Fibroblast of lung (primary cell): ENCODE data around the gene UNC79. TPM values are rescaled to one million over a fixed set of nuclear protein-coding genes. Genes with fewer than 3 reads are reported as not detected.
"Not testable (repeated sequence)": the region's sequence is repeated elsewhere in the genome, so short reads cannot be mapped to it uniquely, and the experiment has no call there.

Experiments
- DNase-seq, 2 donors: peaks; one replicate each; pipeline versions ENCODE4 v3.0.0 to v3.0.0-alpha.2; 2010; ENCODE audit warnings: low read depth in 2 of 2
- H2AFZ ChIP-seq: 2 replicates; pipeline ENCODE4 v1.5.1; 2012; ENCODE audit warnings: low read length, control low read depth, inconsistent platforms
- H3K27ac ChIP-seq: 2 replicates; pipeline ENCODE4 v1.5.1; 2011; ENCODE audit warnings: low read length, control low read depth; ENCODE audit not compliant: insufficient read depth
- H3K27me3 ChIP-seq: 2 replicates; pipeline ENCODE4 v1.5.1; 2011; ENCODE audit warnings: mild to moderate bottlenecking, low read length; ENCODE audit not compliant: control insufficient read depth, insufficient read depth
- H3K36me3 ChIP-seq: 2 replicates; pipeline ENCODE4 v1.5.1; 2011; ENCODE audit warnings: low read length; ENCODE audit not compliant: control insufficient read depth, insufficient read depth
- H3K4me1 ChIP-seq: 2 replicates; pipeline ENCODE4 v1.5.1; 2011; ENCODE audit warnings: low read length; ENCODE audit not compliant: control insufficient read depth, insufficient read depth; ENCODE audit errors: extremely low read depth
- H3K4me2 ChIP-seq: 2 replicates; pipeline ENCODE4 v1.5.1; 2011; ENCODE audit warnings: low read length, control low read depth; ENCODE audit not compliant: insufficient read depth; ENCODE audit errors: extremely low read depth
- H3K4me3 ChIP-seq, 4 experiments: fragments of 200-600 bp in 1 of 4; sonication (generic) in 1 of 4; replicated peaks in 1 of 4; 2 replicates each; pipeline ENCODE4 v1.5.1; 2011 to 2016; ENCODE audit warnings: low read length in 4 of 4, low read depth in 3 of 4, mild to moderate bottlenecking in 3 of 4, control low read depth in 2 of 4, inconsistent platforms in 1 of 4, mixed read lengths in 1 of 4; ENCODE audit not compliant: insufficient read depth in 1 of 4; ENCODE audit errors: control extremely low read depth in 1 of 4
- H3K79me2 ChIP-seq: 2 replicates; pipeline ENCODE4 v1.5.1; 2012; ENCODE audit warnings: mild to moderate bottlenecking, low read length, inconsistent platforms; ENCODE audit not compliant: control insufficient read depth, insufficient read depth
- H3K9ac ChIP-seq: 2 replicates; pipeline ENCODE4 v1.5.1; 2011; ENCODE audit warnings: mild to moderate bottlenecking, low read length, control low read depth; ENCODE audit not compliant: insufficient read depth
- H3K9me3 ChIP-seq: 2 replicates; pipeline ENCODE4 v1.5.1; 2012; ENCODE audit warnings: low read depth, low read length; ENCODE audit not compliant: control insufficient read depth, insufficient read depth
- H4K20me1 ChIP-seq: 2 replicates; pipeline ENCODE4 v1.5.1; 2011; ENCODE audit warnings: low read length; ENCODE audit not compliant: control insufficient read depth, insufficient read depth; ENCODE audit errors: extremely low read depth
- CTCF ChIP-seq, 2 donors: IDR thresholded peaks in 1 of 2; conservative IDR thresholded peaks in 1 of 2; 1 replicate in 1 of 2; 2 replicates in 1 of 2; pipeline ENCODE4 v1.5.1; 2011 to 2012; ENCODE audit warnings: low read length in 2 of 2, control low read depth in 1 of 2, inconsistent platforms in 1 of 2, low read depth in 1 of 2, mild to moderate bottlenecking in 1 of 2
- EZH2 ChIP-seq: IDR thresholded peaks from 2 replicates; pipeline ENCODE4 v1.5.1; 2012; ENCODE audit warnings: low read length, control low read depth, mild to moderate bottlenecking; ENCODE audit errors: missing control alignments
- polyA plus RNA-seq, 2 donors: library from polyadenylated mRNA; depleted of rRNA in 1 of 2; stranded (reverse) in 1 of 2; unstranded in 1 of 2; fragments of >200 nt; gene quantifications; 2 replicates each; pipeline ENCODE4 v1.2.1, GENCODE V29; 2011 to 2012; ENCODE audit warnings: missing spikeins in 1 of 2
- total RNA-seq: library from RNA; depleted of rRNA; stranded (reverse); fragments of >200 nt; gene quantifications from 2 replicates; pipeline ENCODE4 v1.2.1, GENCODE V29; 2014

The UNC79 gene
- total and polyA plus RNA-seq, 2 donors (not counting 1 experiment from before 2014, with no cell fraction given), result 0.02 to 0.17 TPM

DNA sequence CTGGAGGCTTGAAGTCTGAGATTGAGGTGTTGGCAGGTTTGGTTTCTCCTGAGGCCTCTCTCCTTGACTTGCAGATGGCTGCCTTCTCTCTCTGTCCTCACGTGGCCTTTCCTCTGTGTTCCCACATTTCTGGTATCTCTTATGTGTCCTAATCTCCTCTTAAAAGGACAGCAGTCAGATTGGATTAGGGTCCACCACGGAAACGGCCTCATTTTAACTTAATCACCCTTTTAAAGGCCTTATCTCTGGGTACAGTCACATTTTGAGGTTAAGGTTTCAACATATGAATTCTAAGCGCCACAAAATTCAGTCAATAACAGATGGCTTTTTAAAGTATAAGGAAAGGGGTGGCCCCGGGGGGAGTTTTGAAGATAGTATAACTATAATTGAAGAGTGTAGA is 33.5 kb downstream of the UNC79 start:
- Histone ChIP-seq H3K4me3 (no peak overlapping the region), H4K20me1 (no peaks in the 10 kb centered on the region), H3K79me2 (no peaks in the 10 kb centered on the region), H2AFZ (no peak overlapping the region), H3K27ac (no peak overlapping the region), H3K4me1 (no peaks in the 10 kb centered on the region), H3K4me2 (no peak overlapping the region), H3K9me3 (no peaks in the 10 kb centered on the region), H3K36me3 (no peaks in the 10 kb centered on the region), H3K9ac (no peak overlapping the region), H3K27me3 (no peaks in the 10 kb centered on the region)
- no peak for TF ChIP-seq EZH2
- TF ChIP-seq CTCF (conservative IDR thresholded peaks at IDR 0.05 in 1 of 2, IDR thresholded peaks at IDR 0.05 in 1 of 2; ENCODE audit: low read depth in 1 of 2, low read length in 2 of 2), result no peak
- no peak for DNase-seq

- H2AFZ ChIP-seq, result no peak overlapping the region
These were observed 44.7 kb downstream of the UNC79 start for GRCh38 chr14:93475471-93475870.

GRCh38 chr14:93476305-93476704 is 45.6 kb downstream of the UNC79 start:
- no peak for DNase-seq
- H3K27me3 ChIP-seq, result no peaks in the 10 kb centered on the region
- TF ChIP-seq EZH2 (no peak), CTCF (conservative IDR thresholded peaks at IDR 0.05 in 1 of 2, IDR thresholded peaks at IDR 0.05 in 1 of 2; ENCODE audit: low read depth in 1 of 2, low read length in 2 of 2) (no peak)
- no peaks in the 10 kb centered on the region for H3K9me3 ChIP-seq
- H3K36me3 ChIP-seq, result no peaks in the 10 kb centered on the region
- no peak overlapping the region for H2AFZ ChIP-seq
- H3K4me2 ChIP-seq, result no peak overlapping the region
- H4K20me1 ChIP-seq, result no peaks in the 10 kb centered on the region
- H3K27ac ChIP-seq, result no peak overlapping the region
- H3K9ac ChIP-seq, result no peak overlapping the region
- H3K79me2 ChIP-seq, result no peaks in the 10 kb centered on the region
- no peaks in the 10 kb centered on the region for H3K4me1 ChIP-seq
- H3K4me3 ChIP-seq, result no peak overlapping the region

More at GRCh38 chr14:93475471-93475870, 44.7 kb downstream of the UNC79 start:
- Histone ChIP-seq H3K4me3 (no peak overlapping the region), H3K4me1 (no peaks in the 10 kb centered on the region), H3K79me2 (no peaks in the 10 kb centered on the region), H3K9me3 (no peaks in the 10 kb centered on the region), H3K4me2 (no peak overlapping the region), H3K9ac (no peak overlapping the region), H3K27ac (no peak overlapping the region), H3K27me3 (no peaks in the 10 kb centered on the region), H4K20me1 (no peaks in the 10 kb centered on the region), H3K36me3 (no peaks in the 10 kb centered on the region)
- DNase-seq, result no peak
- TF ChIP-seq CTCF (conservative IDR thresholded peaks at IDR 0.05 in 1 of 2, IDR thresholded peaks at IDR 0.05 in 1 of 2; ENCODE audit: low read depth in 1 of 2, low read length in 2 of 2), result no peak

DNA sequence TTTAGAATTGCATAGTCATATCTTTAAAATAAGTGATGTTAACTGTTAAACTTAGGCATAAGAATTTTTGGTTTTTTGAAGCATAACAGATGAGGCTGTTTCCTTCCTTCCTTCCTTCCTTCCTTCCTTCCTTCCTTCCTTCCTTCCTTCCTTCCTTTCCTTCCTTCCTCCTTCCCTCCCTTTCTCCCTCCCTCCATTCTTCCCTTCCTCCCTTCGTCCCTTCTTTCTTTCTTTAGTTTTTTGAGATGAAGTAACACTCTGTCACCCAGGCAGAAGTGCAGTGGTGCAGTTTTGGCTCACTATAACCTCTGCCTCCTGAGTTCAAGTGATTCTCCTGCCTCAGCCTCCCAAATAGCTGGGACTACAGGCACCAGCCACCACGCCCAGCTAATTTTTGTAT is 48.3 kb downstream of the UNC79 start:
- DNase-seq, H3K4me2 ChIP-seq, H3K79me2 ChIP-seq, H4K20me1 ChIP-seq, H3K9ac ChIP-seq, H2AFZ ChIP-seq, H3K36me3 ChIP-seq, H3K9me3 ChIP-seq, H3K4me3 ChIP-seq, H3K27me3 ChIP-seq, H3K27ac ChIP-seq, H3K4me1 ChIP-seq: not testable (repeated sequence)
